PC-3 (cell line): ENCODE results near the gene TNFRSF18. TPM values are rescaled to one million over a fixed set of nuclear protein-coding genes. Genes with fewer than 3 reads are reported as not detected.

Source experiments
- ATAC-seq: fragments of 200-7000 bp; cut with Tn5 transposase; 2 replicates; pipeline ENCODE4 v1.9.1; 2020; ENCODE audit warnings: mild to moderate bottlenecking, moderate library complexity
- BruUV-seq: library from RNA; stranded (reverse); fragments of 400-500 nt; replicated peaks from 2 replicates; lab custom pipeline; 2021; lab: Mats Ljungman, UMichigan
- CTCF ChIA-PET: fragments of 300-600 bp; sonication (Branson Sonifier 250); formaldehyde crosslinking; loops from one replicate; lab custom pipeline; 2022; ENCODE audit warnings: antibody characterized with exemption; lab: Charles Lee
- POLR2A ChIA-PET: fragments of 300-600 bp; sonication (Branson Sonifier 250); formaldehyde crosslinking; loops from one replicate; lab custom pipeline; 2022; ENCODE audit warnings: antibody characterized with exemption; ENCODE audit not compliant: unreplicated experiment; lab: Charles Lee
- DNase-seq: peaks from one replicate; pipeline ENCODE4 v3.0.0-alpha.2; 2015
- H2AFZ ChIP-seq: fragments of 300-600 bp; sonication (generic); 2 replicates; pipeline ENCODE4 v1.6.0; 2016; ENCODE audit warnings: antibody characterized with exemption, low read length
- H3F3A ChIP-seq: fragments of 300-600 bp; sonication (generic); one replicate; pipeline ENCODE4 v1.6.0; 2017; ENCODE audit warnings: antibody characterized with exemption, low read length, control low read depth, mild to moderate bottlenecking; ENCODE audit not compliant: unreplicated experiment
- H3K27ac ChIP-seq: fragments of 300-600 bp; sonication (generic); 2 replicates; pipeline ENCODE4 v1.5.1; 2016; ENCODE audit warnings: mild to moderate bottlenecking, low read length
- H3K27me3 ChIP-seq: fragments of 300-600 bp; sonication (generic); 2 replicates; pipeline ENCODE4 v1.6.1; 2016; ENCODE audit warnings: low read length, mixed read lengths
- H3K36me3 ChIP-seq: fragments of 300-600 bp; sonication (generic); 2 replicates; pipeline ENCODE4 v1.6.1; 2016; ENCODE audit warnings: low read depth, mixed run types, low read length, mixed read lengths
- H3K4me1 ChIP-seq: fragments of 300-600 bp; sonication (generic); 2 replicates; pipeline ENCODE4 v1.5.1; 2016; ENCODE audit warnings: low read length; ENCODE audit not compliant: insufficient read depth
- H3K4me2 ChIP-seq: fragments of 300-600 bp; sonication (generic); 2 replicates; pipeline ENCODE4 v1.6.0; 2016; ENCODE audit warnings: low read length
- H3K4me3 ChIP-seq: fragments of 300-600 bp; sonication (generic); 2 replicates; pipeline ENCODE4 v1.5.1; 2016; ENCODE audit warnings: mild to moderate bottlenecking, low read length, mixed read lengths
- H3K79me2 ChIP-seq: fragments of 300-600 bp; sonication (generic); 2 replicates; pipeline ENCODE4 v1.6.1; 2017; ENCODE audit warnings: low read length, mixed read lengths
- H3K9ac ChIP-seq: fragments of 300-600 bp; sonication (generic); 2 replicates; pipeline ENCODE4 v1.6.0; 2016; ENCODE audit warnings: mild to moderate bottlenecking, low read length
- H3K9me2 ChIP-seq: fragments of 300-600 bp; sonication (generic); replicated peaks from 2 replicates; pipeline ENCODE4 v1.6.1; 2016; ENCODE audit warnings: mixed run types, low read length, mixed read lengths
- H3K9me3 ChIP-seq: fragments of 300-600 bp; sonication (generic); 2 replicates; pipeline ENCODE4 v1.6.1; 2016; ENCODE audit warnings: low read length, mixed read lengths
- H4K20me1 ChIP-seq: fragments of 300-600 bp; sonication (generic); 2 replicates; pipeline ENCODE4 v1.6.1; 2016; ENCODE audit warnings: low read length, mixed read lengths
- CTCF ChIP-seq: fragments of 300-600 bp; sonication (generic); conservative IDR thresholded peaks from 2 replicates; pipeline ENCODE4 v1.5.1; 2017; ENCODE audit warnings: antibody characterized with exemption, low read depth, mild to moderate bottlenecking, low read length
- EZH2 ChIP-seq: fragments of 300-600 bp; sonication (generic); IDR thresholded peaks from one replicate; pipeline ENCODE4 v1.6.1; 2017; ENCODE audit warnings: antibody characterized with exemption, mild to moderate bottlenecking, low read length; ENCODE audit not compliant: unreplicated experiment
- EZH2phosphoT487 ChIP-seq: fragments of 300-600 bp; sonication (generic); IDR thresholded peaks from 2 replicates; pipeline ENCODE4 v1.6.1; 2018; ENCODE audit warnings: mild to moderate bottlenecking, antibody characterized with exemption, low read length, borderline replicate concordance
- intact Hi-C: fragments of 100-400 bp; cut with micrococcal nuclease; formaldehyde crosslinking; loops from 2 replicates; pipeline ENCODE4 v1.9.0; 2023
- total RNA-seq: library from RNA; depleted of rRNA; stranded (reverse); fragments of >200 nt; gene quantifications from 2 replicates; pipeline ENCODE4 v1.2.3, GENCODE V29; 2014

The TNFRSF18 gene
- total RNA-seq, 1 experiment from 2014 or later, result 87.2 TPM

DNA sequence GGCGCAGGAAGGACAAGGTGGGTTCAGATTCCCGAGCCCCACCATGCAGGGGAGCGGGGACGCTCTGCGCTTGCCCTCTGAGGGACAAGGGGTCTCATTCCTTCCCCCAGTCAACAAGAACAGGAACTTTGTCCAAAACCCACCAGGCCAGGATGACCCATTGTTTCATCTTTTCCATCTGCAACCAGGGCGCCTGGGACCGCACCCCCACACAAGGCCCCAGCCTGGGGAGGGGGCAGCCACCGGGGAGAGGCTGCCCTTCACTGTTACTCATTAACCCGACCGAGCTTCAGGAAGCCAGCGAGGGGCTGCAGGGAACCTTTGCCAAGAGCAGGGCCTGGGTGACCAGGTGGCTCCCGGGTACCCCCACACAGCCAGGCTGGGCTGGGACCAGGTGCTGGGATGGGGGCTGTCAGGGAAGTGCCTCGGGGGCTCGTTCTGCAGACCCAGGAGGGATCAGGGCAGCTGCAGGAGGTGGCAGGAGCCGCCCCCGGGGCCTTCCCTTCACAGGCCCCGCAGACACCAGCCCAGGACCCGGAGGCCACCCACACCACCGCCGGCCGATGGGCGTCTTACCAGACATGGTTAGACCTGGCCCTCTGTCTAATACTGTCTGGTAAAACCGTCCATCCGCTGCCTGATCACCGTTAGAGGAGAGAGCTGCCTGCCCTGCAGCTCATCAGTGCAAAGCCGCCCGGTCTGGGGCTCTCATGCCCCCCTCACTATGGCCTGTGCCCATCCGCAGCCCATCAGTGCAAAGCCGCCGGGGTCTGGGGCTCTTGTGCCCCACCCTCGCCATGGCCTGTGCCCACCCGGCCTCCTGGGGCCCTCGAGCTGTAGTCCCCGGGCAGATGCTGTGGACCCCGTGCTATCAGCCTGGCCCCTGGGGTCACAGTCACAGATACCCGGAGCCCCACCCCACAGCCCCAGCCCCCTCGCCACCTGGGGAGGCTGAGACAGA is 37.7 kb downstream of the TNFRSF18 start:
- peaks cover 45% of the 10 kb centered on the region for H4K20me1 ChIP-seq
- BruUV-seq, result no TSS peak

DNA sequence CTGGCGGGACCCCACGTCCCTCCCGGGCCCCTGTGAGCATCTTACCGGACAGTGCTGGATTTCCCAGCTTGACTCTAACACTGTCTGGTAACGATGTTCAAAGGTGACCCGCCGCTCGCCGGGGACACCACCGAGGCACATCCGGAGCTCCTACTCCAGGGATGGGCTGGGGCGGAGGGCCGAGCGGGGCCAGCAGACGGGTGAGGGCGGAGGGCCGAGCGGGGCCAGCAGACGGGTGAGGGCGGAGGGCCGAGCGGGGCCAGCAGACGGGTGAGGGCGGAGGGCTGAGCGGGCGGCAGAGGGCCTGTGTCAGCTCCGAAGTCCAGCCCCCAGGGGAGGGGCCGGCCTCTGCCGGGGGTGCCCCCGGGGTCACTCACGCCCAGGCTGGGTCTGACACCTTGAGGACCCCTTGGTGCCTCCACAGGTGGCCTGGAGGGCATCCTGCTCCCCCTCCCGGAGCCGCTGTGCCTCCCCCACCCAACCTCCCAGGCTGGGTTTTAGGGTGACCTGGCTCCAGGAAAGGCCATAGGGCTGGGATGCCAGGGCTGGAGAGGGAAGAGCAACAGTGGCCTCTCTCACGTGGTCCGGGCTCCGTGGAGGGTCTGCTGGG is 38.4 kb downstream of the TNFRSF18 start:
- ATAC-seq (no peak), DNase-seq (no peak)
- Histone ChIP-seq H3K4me3 (no peak overlapping the region), H3K9me3 (no peaks in the 10 kb centered on the region), H3K4me1 (peaks cover 13% of the 10 kb centered on the region), H3K79me2 (peaks cover 71% of the 10 kb centered on the region), H3K36me3 (no peaks in the 10 kb centered on the region; the same call in 1 of the 2 replicates), H3K27ac (no peak overlapping the region), H3F3A (no peaks in the 10 kb centered on the region), H3K27me3 (no peaks in the 10 kb centered on the region), H3K9ac (no peak overlapping the region), H3K9me2 (no peaks in the 10 kb centered on the region), H3K4me2 (no peak overlapping the region), H2AFZ (no peak overlapping the region), H4K20me1 (peaks cover 48% of the 10 kb centered on the region)
- intact Hi-C loops, result no loop called here
- TF ChIP-seq CTCF (no peak), EZH2 (no peak), EZH2phosphoT487 (no peak)
- POLR2A ChIA-PET, result no interaction called here
- CTCF ChIA-PET, result no interaction called here
- no TSS peak for BruUV-seq

More for the DNA sequence above, 37.7 kb downstream of the TNFRSF18 start:
- H3K79me2 ChIP-seq, result peaks cover 63% of the 10 kb centered on the region
- no peaks in the 10 kb centered on the region for H3K9me3 ChIP-seq
- H3K36me3 ChIP-seq, result no peaks in the 10 kb centered on the region; the same call in 1 of the 2 replicates
- TF ChIP-seq EZH2phosphoT487 (no peak), CTCF (no peak), EZH2 (no peak)
- no peaks in the 10 kb centered on the region for H3K27me3 ChIP-seq
- ATAC-seq, result no peak
- CTCF ChIA-PET, result no interaction called here
- no peak for DNase-seq
- intact Hi-C loops, result no loop called here
- H2AFZ ChIP-seq, result no peak overlapping the region
- POLR2A ChIA-PET, result no interaction called here
- H3K4me2 ChIP-seq, result no peak overlapping the region
- H3K9ac ChIP-seq, result no peak overlapping the region
- peaks cover 13% of the 10 kb centered on the region for H3K4me1 ChIP-seq
- H3F3A ChIP-seq, result no peaks in the 10 kb centered on the region
- no peak overlapping the region for H3K27ac ChIP-seq
- H3K4me3 ChIP-seq, result no peak overlapping the region
- H3K9me2 ChIP-seq, result no peaks in the 10 kb centered on the region
